ENCODE measurements around the gene SPTLC3. TPM values are rescaled to one million over a fixed set of nuclear protein-coding genes. Genes with fewer than 3 reads are reported as not detected.

SPTLC3 gene
- total RNA-seq, 2 donors from 2014 or later, result 5.3 to 18.4 TPM

GRCh38 chr20:13186043-13186774 lies 177.4 kb downstream of the SPTLC3 start:
- Histone ChIP-seq H3K27ac (no peak overlapping the region), H3K4me3 (no peak overlapping the region), H3K36me3 (replicated peaks in 1 of 2; ENCODE audit: insufficient read depth in 1 of 2, low read depth in 2 of 2) (no peaks in the 10 kb centered on the region), H3K27me3 (no peaks in the 10 kb centered on the region), H3K9me3 (no peaks in the 10 kb centered on the region), H3K4me1 (no peaks in the 10 kb centered on the region)
- intact Hi-C loops (cut with DNase I), result no loop called here
- TF ChIP-seq, protein P1, sequence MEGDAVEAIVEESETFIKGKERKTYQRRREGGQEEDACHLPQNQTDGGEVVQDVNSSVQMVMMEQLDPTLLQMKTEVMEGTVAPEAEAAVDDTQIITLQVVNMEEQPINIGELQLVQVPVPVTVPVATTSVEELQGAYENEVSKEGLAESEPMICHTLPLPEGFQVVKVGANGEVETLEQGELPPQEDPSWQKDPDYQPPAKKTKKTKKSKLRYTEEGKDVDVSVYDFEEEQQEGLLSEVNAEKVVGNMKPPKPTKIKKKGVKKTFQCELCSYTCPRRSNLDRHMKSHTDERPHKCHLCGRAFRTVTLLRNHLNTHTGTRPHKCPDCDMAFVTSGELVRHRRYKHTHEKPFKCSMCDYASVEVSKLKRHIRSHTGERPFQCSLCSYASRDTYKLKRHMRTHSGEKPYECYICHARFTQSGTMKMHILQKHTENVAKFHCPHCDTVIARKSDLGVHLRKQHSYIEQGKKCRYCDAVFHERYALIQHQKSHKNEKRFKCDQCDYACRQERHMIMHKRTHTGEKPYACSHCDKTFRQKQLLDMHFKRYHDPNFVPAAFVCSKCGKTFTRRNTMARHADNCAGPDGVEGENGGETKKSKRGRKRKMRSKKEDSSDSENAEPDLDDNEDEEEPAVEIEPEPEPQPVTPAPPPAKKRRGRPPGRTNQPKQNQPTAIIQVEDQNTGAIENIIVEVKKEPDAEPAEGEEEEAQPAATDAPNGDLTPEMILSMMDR (IDR thresholded peaks at IDR 0.05), result no peak
- TF ChIP-seq POLR2A (IDR thresholded peaks at IDR 0.05), result no peak
- DNase-seq, result no peak
- ATAC-seq, result no peak
- WGBS, 2 donors, result 45 to 67% methylated on average over 3 of the region's 3 CpGs

DNA sequence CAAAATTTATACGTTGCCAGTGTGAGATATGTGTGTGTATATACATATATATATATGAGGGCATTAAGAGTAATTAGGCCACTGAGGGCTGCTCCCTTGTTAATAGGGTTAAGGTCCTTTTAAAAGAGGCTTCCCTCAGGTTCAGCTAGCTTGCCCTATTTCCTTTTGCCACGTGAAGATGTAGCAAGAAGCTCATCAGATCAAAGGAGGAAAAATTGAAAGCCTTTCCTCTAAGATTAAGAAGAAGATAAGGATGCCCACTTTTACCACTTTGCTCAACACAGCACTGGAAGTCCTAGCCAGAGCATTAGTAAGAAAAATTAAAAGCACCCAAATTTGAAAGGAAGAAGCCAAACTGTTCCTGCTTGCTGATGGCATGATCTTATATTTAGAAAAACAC lies 179.1 kb downstream of the SPTLC3 start:
- intact Hi-C loops (cut with DNase I), result no loop called here
- Histone ChIP-seq H3K27ac (no peak overlapping the region), H3K9me3 (no peaks in the 10 kb centered on the region), H3K4me3 (no peak overlapping the region), H3K27me3 (no peaks in the 10 kb centered on the region), H3K36me3 (replicated peaks in 1 of 2; ENCODE audit: insufficient read depth in 1 of 2, low read depth in 2 of 2) (no peaks in the 10 kb centered on the region), H3K4me1 (no peaks in the 10 kb centered on the region)
- DNase-seq (no peak), ATAC-seq (no peak)
- 60 to 64% methylated on average over 2 of the region's 2 CpGs for WGBS, 2 donors
- TF ChIP-seq, protein P1 (IDR thresholded peaks at IDR 0.05), result no peak
- TF ChIP-seq POLR2A (IDR thresholded peaks at IDR 0.05), result no peak

DNA sequence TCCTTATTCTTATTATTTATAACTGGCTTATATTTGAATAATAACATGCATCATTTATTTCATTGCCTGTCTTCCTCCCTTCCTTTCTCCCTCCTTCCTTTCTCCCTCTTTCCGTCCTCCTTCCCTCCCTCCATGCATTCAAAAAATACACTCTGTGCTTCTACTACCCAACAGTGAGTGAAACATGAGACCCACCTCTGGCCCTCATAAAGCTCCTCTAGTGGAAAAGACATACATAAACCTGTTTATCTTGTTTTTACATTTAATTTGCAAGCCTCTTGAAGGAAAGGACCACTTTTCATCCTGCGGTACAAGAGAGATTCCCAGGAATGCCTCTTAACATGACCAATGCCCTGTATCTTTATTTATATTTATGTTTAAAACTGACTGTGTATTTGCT lies 190.5 kb downstream of the SPTLC3 start:
- H3K27ac ChIP-seq, result no peak overlapping the region
- no peaks in the 10 kb centered on the region for H3K9me3 ChIP-seq
- no peaks in the 10 kb centered on the region for H3K27me3 ChIP-seq
- TF ChIP-seq, protein P1 (IDR thresholded peaks at IDR 0.05), result no peak
- no peak for TF ChIP-seq POLR2A (IDR thresholded peaks at IDR 0.05)
- no peak for DNase-seq
- WGBS, 2 donors, result 91 to 93% methylated on average over 2 of the region's 2 CpGs
- no peak overlapping the region for H3K4me3 ChIP-seq
- ATAC-seq, result no peak
- intact Hi-C loops (cut with DNase I), result no loop called here
- no peaks in the 10 kb centered on the region for H3K36me3 ChIP-seq (replicated peaks in 1 of 2; ENCODE audit: insufficient read depth in 1 of 2, low read depth in 2 of 2)
- H3K4me1 ChIP-seq, result no peaks in the 10 kb centered on the region

- Histone ChIP-seq H3K36me3 (replicated peaks in 1 of 2; ENCODE audit: insufficient read depth in 1 of 2, low read depth in 2 of 2) (no peaks in the 10 kb centered on the region), H3K4me1 (no peaks in the 10 kb centered on the region), H3K27ac (no peak overlapping the region), H3K9me3 (no peaks in the 10 kb centered on the region), H3K4me3 (no peak overlapping the region), H3K27me3 (no peaks in the 10 kb centered on the region)
- ATAC-seq, result no peak
- no peak for DNase-seq
- 61 to 73% methylated on average over 5 of the region's 5 CpGs for WGBS, 2 donors
- no peak for TF ChIP-seq POLR2A (IDR thresholded peaks at IDR 0.05)
- TF ChIP-seq, protein P1 (IDR thresholded peaks at IDR 0.05), result no peak
- intact Hi-C loops (cut with DNase I), result no loop called here
Observed at GRCh38 chr20:13200767-13201500, 192.2 kb downstream of the SPTLC3 start.
